Esophagus squamous epithelium (tissue), 5 donors: ENCODE data around the gene RAB13. TPM values are rescaled to one million over a fixed set of nuclear protein-coding genes. Genes with fewer than 3 reads are reported as not detected.
A peak's percentile ranks its signal among the peaks of the same experiment; 100 is the strongest.

Experiments used
- DNase-seq: peaks from one replicate; lab custom pipeline; 2025; lab: John Stamatoyannopoulos, UW
- H3K27ac ChIP-seq, 4 donors: fragments of 200-600 bp; sonication (generic); one replicate each; pipeline ENCODE4 v1.5.1; 2016 to 2019; ENCODE audit warnings: mild to moderate bottlenecking in 1 of 4
- H3K27me3 ChIP-seq, 4 donors: fragments of 200-600 bp; sonication (generic); 1 replicate in 3 of 4; 2 replicates in 1 of 4; pipeline versions ENCODE4 v1.5.1 to v1.6.0; 2017 to 2021; ENCODE audit warnings: antibody characterized with exemption in 1 of 4
- H3K36me3 ChIP-seq, 3 donors: fragments of 200-600 bp; sonication (generic); one replicate each; pipeline ENCODE4 v1.5.1; 2016 to 2019
- H3K4me1 ChIP-seq, 3 donors: fragments of 200-600 bp; sonication (generic); one replicate each; pipeline ENCODE4 v1.5.1; 2017 to 2019
- H3K4me3 ChIP-seq, 4 donors: fragments of 200-600 bp; sonication (generic); 1 replicate in 3 of 4; 2 replicates in 1 of 4; pipeline ENCODE4 v1.5.1; 2016 to 2019; ENCODE audit warnings: mild to moderate bottlenecking in 2 of 4, moderate library complexity in 1 of 4
- H3K9me3 ChIP-seq, 3 donors: fragments of 200-600 bp; sonication (generic); one replicate each; pipeline ENCODE4 v1.5.1; 2016 to 2019
- CTCF ChIP-seq, 6 experiments: fragments of 450-650 bp in 4 of 6; fragments of 200-600 bp in 2 of 6; sonication (generic) in 2 of 6; IDR thresholded peaks; one replicate each; pipeline ENCODE4 v1.5.1; 2016 to 2019; ENCODE audit warnings: antibody characterized with exemption in 6 of 6, mild to moderate bottlenecking in 4 of 6, moderate library complexity in 4 of 6
- POLR2A ChIP-seq, 4 donors: fragments of 450-650 bp; IDR thresholded peaks; one replicate each; pipeline ENCODE4 v1.6.1; 2017; ENCODE audit warnings: antibody characterized with exemption in 4 of 4, mild to moderate bottlenecking in 4 of 4, moderate library complexity in 3 of 4
- WGBS, 2 donors: methylation state at CpG; one replicate each; pipeline ENCODE4 v1.1.5; 2018; 5-methylcytosine and 5-hydroxymethylcytosine counted together
- intact Hi-C: fragments of 100-400 bp; cut with DNase I; formaldehyde crosslinking; loops from one replicate; pipeline ENCODE4 v1.15.0; 2022
- total RNA-seq, 4 donors: library from RNA; depleted of rRNA; stranded (reverse); fragments of >200 nt; gene quantifications; one replicate each; pipeline ENCODE4 v1.1.0, GENCODE V29; 2016
- donor health status: DM: yes; HTN: yes; CAD: no.

RAB13 gene
- total RNA-seq, 4 donors from 2014 or later: 24.1 to 45.8 (median 35.5) TPM

GRCh38 chr1:153956997-153957715 is 29.0 kb downstream of the RAB13 start:
- no peak for DNase-seq
- Histone ChIP-seq H3K4me1 (peaks cover 27 to 73% (median 37%) of the 10 kb centered on the region in 3 donors), H3K9me3 (no peaks in the 10 kb centered on the region), H3K4me3 (peak overlapping the region; percentile 89 to 98 (median 92)), H3K27me3 (no peaks in the 10 kb centered on the region), H3K27ac (peak overlapping the region; percentile 95 to 97 (median 96)), H3K36me3 (peaks cover 23 to 56% (median 29%) of the 10 kb centered on the region in 3 donors)
- intact Hi-C loops: no loop called here
- TF ChIP-seq POLR2A (IDR thresholded peaks at IDR 0.05) (no peak), CTCF (IDR thresholded peaks at IDR 0.05) (no peak)
- WGBS, 2 donors: 20 to 24% methylated on average over 4 to 6 of the region's 6 CpGs

- no peaks in the 10 kb centered on the region for H3K27me3 ChIP-seq
- no peaks in the 10 kb centered on the region for H3K9me3 ChIP-seq
- no peak overlapping the region for H3K27ac ChIP-seq
- peaks cover 25 to 50% (median 27%) of the 10 kb centered on the region in 3 donors for H3K4me1 ChIP-seq
- DNase-seq: no peak
- WGBS, 2 donors: 88 to 91% methylated on average over 2 to 9 of the region's 10 CpGs
- H3K4me3 ChIP-seq: no peak overlapping the region
- H3K36me3 ChIP-seq: peaks cover 30 to 61% (median 35%) of the 10 kb centered on the region in 3 donors
- intact Hi-C loops: no loop called here
- TF ChIP-seq CTCF (IDR thresholded peaks at IDR 0.05): no peak
Observed at GRCh38 chr1:153954826-153955225, 31.3 kb downstream of the RAB13 start.

GRCh38 chr1:153953859-153954365 is 32.2 kb downstream of the RAB13 start:
- no peak overlapping the region for H3K4me3 ChIP-seq
- no peak overlapping the region for H3K27ac ChIP-seq
- H3K27me3 ChIP-seq: no peaks in the 10 kb centered on the region
- DNase-seq: no peak
- no peaks in the 10 kb centered on the region for H3K9me3 ChIP-seq
- H3K4me1 ChIP-seq: peaks cover 22 to 40% (median 22%) of the 10 kb centered on the region in 3 donors
- intact Hi-C loops: no loop called here
- 76% methylated on average over 2 of the region's 4 CpGs; no CpG with 5 or more reads in 1 of the 2 donors for WGBS, 2 donors
- no peak for TF ChIP-seq POLR2A (IDR thresholded peaks at IDR 0.05)
- no peak for TF ChIP-seq CTCF (IDR thresholded peaks at IDR 0.05)
- H3K36me3 ChIP-seq: peaks cover 34 to 62% (median 35%) of the 10 kb centered on the region in 3 donors

- Histone ChIP-seq H3K27ac (no peak overlapping the region), H3K4me3 (no peak overlapping the region), H3K9me3 (no peaks in the 10 kb centered on the region), H3K27me3 (no peaks in the 10 kb centered on the region), H3K36me3 (peaks cover 35 to 81% (median 49%) of the 10 kb centered on the region in 3 donors), H3K4me1 (peaks cover 13 to 35% (median 17%) of the 10 kb centered on the region in 3 donors)
- DNase-seq: no peak
- intact Hi-C loops: no loop called here
- no peak for TF ChIP-seq CTCF (IDR thresholded peaks at IDR 0.05)
- no peak for TF ChIP-seq POLR2A (IDR thresholded peaks at IDR 0.05)
- no CpG with 5 or more reads among the region's 2 CpGs for WGBS, 2 donors
Observed at GRCh38 chr1:153951801-153952200, 34.3 kb downstream of the RAB13 start.

- TF ChIP-seq CTCF (IDR thresholded peaks at IDR 0.05) (no peak), POLR2A (IDR thresholded peaks at IDR 0.05) (no peak)
- Histone ChIP-seq H3K4me1 (peaks cover 9 to 32% (median 13%) of the 10 kb centered on the region in 3 donors), H3K36me3 (peaks cover 35 to 81% (median 49%) of the 10 kb centered on the region in 3 donors), H3K4me3 (no peak overlapping the region), H3K27me3 (no peaks in the 10 kb centered on the region), H3K9me3 (no peaks in the 10 kb centered on the region), H3K27ac (no peak overlapping the region)
- 89 to 95% methylated on average over 11 of the region's 11 CpGs for WGBS, 2 donors
- no peak for DNase-seq
- intact Hi-C loops: no loop called here
Observed at GRCh38 chr1:153951183-153951582, 35.0 kb downstream of the RAB13 start.
